HEK293T (cell line): ENCODE data around the gene NAV2.
A peak's percentile ranks its signal among the peaks of the same experiment; 100 is the strongest.

ENCODE experiments used
- CTCF ChIA-PET: fragments of 350-600 bp; formaldehyde crosslinking; extraction: SDS; loops from one replicate; lab custom pipeline; 2021; ENCODE audit warnings: antibody characterized with exemption, inconsistent platforms; lab: Yijun Ruan, JAX
- POLR2A ChIA-PET: fragments of 350-600 bp; formaldehyde crosslinking; extraction: SDS; loops from one replicate; lab custom pipeline; 2020; ENCODE audit warnings: antibody characterized with exemption, inconsistent platforms; lab: Yijun Ruan, JAX
- DNase-seq: peaks from one replicate; pipeline ENCODE4 v3.0.0; 2012; ENCODE audit warnings: mixed read lengths; ENCODE audit errors: extremely low spot score
- ARNT ChIP-seq: fragments of 450-650 bp; IDR thresholded peaks from 2 replicates; pipeline ENCODE4 v1.6.1; 2017; ENCODE audit warnings: mild to moderate bottlenecking
- BHLHE40 ChIP-seq: fragments of 450-650 bp; IDR thresholded peaks from 2 replicates; pipeline ENCODE4 v1.6.1; 2016; ENCODE audit warnings: mild to moderate bottlenecking, moderate library complexity, borderline replicate concordance
- CTBP1 ChIP-seq: fragments of 450-650 bp; IDR thresholded peaks from 2 replicates; pipeline ENCODE4 v1.6.1; 2016; ENCODE audit warnings: borderline replicate concordance
- ELF4 ChIP-seq: fragments of 450-650 bp; IDR thresholded peaks from 2 replicates; pipeline ENCODE4 v1.6.1; 2017; ENCODE audit warnings: antibody characterized with exemption
- FOXA1 ChIP-seq: fragments of 450-650 bp; IDR thresholded peaks from 2 replicates; pipeline ENCODE4 v1.6.1; 2016; ENCODE audit warnings: mild to moderate bottlenecking
- FOXK2 ChIP-seq: fragments of 450-650 bp; IDR thresholded peaks from 2 replicates; pipeline ENCODE4 v1.6.1; 2016; ENCODE audit warnings: mild to moderate bottlenecking
- FOXM1 ChIP-seq: fragments of 450-650 bp; IDR thresholded peaks from 2 replicates; pipeline ENCODE4 v1.6.1; 2017; ENCODE audit warnings: mild to moderate bottlenecking, borderline replicate concordance
- HDGF ChIP-seq: fragments of 450-650 bp; IDR thresholded peaks from 2 replicates; pipeline ENCODE4 v1.6.1; 2017; ENCODE audit warnings: antibody characterized with exemption, borderline replicate concordance
- L3MBTL2 ChIP-seq: fragments of 450-650 bp; conservative IDR thresholded peaks from 2 replicates; pipeline ENCODE4 v1.6.1; 2016; ENCODE audit warnings: mild to moderate bottlenecking
- LEF1 ChIP-seq: fragments of 450-650 bp; IDR thresholded peaks from 2 replicates; pipeline ENCODE4 v1.6.1; 2017; ENCODE audit warnings: mild to moderate bottlenecking, borderline replicate concordance
- NFRKB ChIP-seq: fragments of 450-650 bp; IDR thresholded peaks from 2 replicates; pipeline ENCODE4 v1.6.1; 2016; ENCODE audit warnings: mild to moderate bottlenecking, moderate library complexity
- SP1 ChIP-seq: fragments of 450-650 bp; IDR thresholded peaks from 2 replicates; pipeline ENCODE4 v1.6.1; 2017
- SUZ12 ChIP-seq: fragments of 450-650 bp; IDR thresholded peaks from 2 replicates; pipeline ENCODE4 v1.6.1; 2016; ENCODE audit warnings: mild to moderate bottlenecking
- TARDBP ChIP-seq: fragments of 450-650 bp; IDR thresholded peaks from 2 replicates; pipeline ENCODE4 v1.6.1; 2016
- ZNF384 ChIP-seq: fragments of 450-650 bp; IDR thresholded peaks from 2 replicates; pipeline ENCODE4 v1.6.1; 2016
- TF ChIP-seq, protein P1 (sequence below): fragments of 450-650 bp; IDR thresholded peaks from 2 replicates; pipeline ENCODE4 v1.6.1; 2016

The NAV2 gene

DNA sequence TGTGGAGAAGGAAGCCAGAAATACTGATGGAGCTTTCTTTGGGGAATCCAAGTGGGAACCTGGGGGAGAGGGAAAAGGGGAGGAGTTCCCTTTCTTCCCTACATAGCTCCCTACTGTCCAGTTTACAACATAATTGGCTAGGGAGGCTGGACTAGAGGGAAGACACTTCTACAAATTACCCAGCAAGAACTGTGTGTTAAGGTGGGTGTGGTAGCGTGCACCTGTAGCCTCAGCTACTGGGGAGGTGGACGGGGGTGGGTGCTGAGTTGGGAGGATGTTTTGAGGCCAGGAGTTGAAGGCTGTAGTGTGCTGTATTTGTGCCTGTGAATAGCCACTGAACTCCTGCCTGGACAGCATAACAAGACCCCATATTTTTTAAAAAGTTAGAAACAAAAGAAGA, 74.0 kb downstream of the NAV2 start:
- ChIA-PET CTCF (no interaction called here), POLR2A (no interaction called here)
- DNase-seq, result no peak
- no peak for TF ChIP-seq HDGF
- TF ChIP-seq, protein P1, sequence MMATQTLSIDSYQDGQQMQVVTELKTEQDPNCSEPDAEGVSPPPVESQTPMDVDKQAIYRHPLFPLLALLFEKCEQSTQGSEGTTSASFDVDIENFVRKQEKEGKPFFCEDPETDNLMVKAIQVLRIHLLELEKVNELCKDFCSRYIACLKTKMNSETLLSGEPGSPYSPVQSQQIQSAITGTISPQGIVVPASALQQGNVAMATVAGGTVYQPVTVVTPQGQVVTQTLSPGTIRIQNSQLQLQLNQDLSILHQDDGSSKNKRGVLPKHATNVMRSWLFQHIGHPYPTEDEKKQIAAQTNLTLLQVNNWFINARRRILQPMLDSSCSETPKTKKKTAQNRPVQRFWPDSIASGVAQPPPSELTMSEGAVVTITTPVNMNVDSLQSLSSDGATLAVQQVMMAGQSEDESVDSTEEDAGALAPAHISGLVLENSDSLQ, result no peak
- TF ChIP-seq NFRKB, result no peak

DNA sequence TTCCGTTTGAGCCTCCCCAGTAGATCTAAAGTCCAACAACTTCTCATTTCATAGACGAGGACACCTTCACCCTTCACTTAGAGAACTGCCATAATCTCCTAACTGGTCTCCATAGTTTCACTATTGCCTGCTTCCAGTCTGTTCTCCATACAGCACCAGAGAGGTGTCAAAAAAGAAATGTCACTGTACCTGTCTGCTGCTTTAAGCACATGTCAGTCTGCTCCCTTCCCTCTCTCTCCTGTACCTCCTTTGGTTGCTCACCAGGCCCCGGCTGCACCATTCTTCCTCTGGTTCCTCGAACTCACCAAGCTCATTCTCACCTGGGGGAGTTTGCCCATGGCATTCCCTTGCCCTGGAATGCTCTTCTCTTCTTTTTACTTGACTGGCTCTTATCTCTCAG, 75.8 kb downstream of the NAV2 start:
- CTCF ChIA-PET, result no interaction called here
- TF ChIP-seq ELF4 (no peak), ARNT (no peak), FOXK2 (no peak), L3MBTL2 (peak; percentile 39), FOXA1 (no peak), FOXM1 (no peak)
- DNase-seq, result no peak
- POLR2A ChIA-PET, result no interaction called here

DNA sequence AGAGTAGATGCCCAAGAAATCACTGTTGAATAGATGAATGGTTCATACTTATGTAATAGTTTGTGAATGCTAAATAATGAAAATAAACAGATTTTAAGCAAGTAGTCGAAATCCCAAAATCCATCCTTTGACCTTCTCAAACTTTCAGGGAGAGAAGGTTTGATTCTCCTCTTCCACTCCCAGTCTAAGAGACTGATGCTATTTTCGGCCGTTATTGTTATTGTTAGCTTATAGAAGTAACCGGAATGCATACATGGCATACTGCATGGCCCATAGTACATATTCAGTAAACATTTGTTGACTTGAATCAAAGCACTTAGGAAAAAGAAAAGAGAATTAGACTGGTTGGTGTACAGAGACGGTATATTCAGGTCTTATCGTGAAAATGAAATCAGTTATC, 76.6 kb downstream of the NAV2 start:
- POLR2A ChIA-PET, result no interaction called here
- CTCF ChIA-PET, result no interaction called here
- no peak for TF ChIP-seq CTBP1
- TF ChIP-seq BHLHE40, result no peak
- TF ChIP-seq FOXK2, result no peak
- TF ChIP-seq ZNF384, result no peak
- no peak for TF ChIP-seq SP1
- no peak for TF ChIP-seq TARDBP
- no peak for TF ChIP-seq HDGF
- TF ChIP-seq, protein P1, result no peak
- DNase-seq, result no peak

DNA sequence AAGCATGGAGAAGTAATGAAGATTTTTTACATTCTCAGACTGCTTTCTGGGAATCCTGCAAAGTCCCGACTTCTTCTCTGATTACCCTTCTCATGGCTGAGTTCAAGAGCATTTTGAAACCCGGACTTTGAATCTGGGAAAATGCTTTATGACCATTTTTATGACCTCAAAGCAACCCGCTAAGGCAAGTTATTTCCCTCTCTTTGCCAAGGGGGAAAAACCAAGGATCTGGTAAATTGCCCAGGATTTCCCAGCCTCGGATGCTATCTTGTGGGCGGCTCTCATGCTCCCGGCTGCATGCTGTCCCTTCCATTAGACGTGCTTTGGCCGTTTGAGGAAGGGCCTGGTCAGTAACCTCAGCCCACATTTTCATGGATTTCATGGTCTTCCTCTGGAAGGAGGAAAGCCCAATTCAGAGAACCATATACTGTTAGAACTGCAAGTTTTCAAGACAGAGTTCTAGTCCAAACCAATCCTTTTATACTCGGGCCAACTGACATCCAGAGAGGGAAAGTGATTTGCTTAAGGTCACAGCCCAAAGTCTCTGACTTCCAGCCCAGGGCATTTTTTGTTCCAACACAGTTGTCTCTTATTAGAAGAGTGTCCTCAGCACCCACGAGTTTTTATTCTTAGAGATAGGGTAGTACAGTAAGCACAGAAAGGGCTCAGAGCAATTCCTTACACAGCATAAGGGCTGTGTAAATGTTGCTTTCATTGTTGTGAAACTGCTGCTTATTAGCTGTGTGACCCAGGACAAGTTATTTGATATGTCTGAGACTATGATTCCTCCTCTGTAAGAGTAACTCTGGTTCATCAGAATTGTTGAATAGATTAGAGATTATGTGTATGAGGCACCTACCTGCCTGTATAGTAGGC, 77.4 kb downstream of the NAV2 start:
- no peak for DNase-seq
- ChIA-PET CTCF (no interaction called here), POLR2A (no interaction called here)
- TF ChIP-seq TARDBP, result no peak
- no peak for TF ChIP-seq HDGF
- no peak for TF ChIP-seq ELF4
- no peak for TF ChIP-seq CTBP1
- TF ChIP-seq SP1, result no peak
- no peak for TF ChIP-seq FOXM1
- TF ChIP-seq NFRKB, result no peak
- TF ChIP-seq ARNT, result no peak
- no peak for TF ChIP-seq ZNF384
- TF ChIP-seq FOXK2, result no peak
- no peak for TF ChIP-seq FOXA1
- TF ChIP-seq BHLHE40, result no peak
- TF ChIP-seq L3MBTL2, result no peak
- TF ChIP-seq SUZ12, result no peak
- TF ChIP-seq, protein P1, result no peak
- TF ChIP-seq LEF1, result no peak

DNA sequence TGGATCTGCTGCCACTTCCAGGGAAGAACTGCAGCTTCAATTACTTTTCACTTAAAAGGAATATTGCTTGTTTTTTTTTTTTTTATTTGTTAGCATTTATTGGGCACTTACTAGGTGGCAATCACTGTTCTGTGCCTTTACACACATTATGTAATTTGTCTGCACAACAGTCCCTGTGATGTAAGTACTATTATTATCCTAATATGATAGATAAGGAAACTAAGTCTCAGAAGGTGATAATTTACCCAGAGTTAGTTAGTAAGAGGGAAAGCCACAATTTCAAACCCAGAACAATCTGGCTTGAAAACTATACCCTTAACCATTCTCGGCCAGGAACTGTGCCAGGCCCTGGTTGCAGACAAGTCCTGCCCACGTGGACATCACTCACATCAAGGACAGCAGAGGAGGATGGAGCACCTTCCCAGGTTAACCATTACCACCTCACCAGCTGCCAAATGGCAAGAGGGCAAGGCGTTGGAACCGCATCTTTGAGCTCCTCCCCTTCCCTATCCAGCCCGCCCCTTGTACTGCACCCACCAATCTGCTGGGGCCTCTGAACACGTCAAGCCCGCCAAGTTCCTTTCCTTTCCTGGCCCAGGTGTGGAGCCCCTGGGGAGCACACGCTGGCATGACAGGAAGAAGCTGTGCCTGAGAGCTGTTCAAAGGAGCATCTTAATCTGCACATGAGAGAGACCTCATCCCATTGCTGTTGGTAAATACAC, 78.4 kb downstream of the NAV2 start:
- no peak for TF ChIP-seq ARNT
- TF ChIP-seq FOXA1, result no peak
- no peak for TF ChIP-seq SUZ12
- no peak for TF ChIP-seq FOXM1
- no peak for TF ChIP-seq CTBP1
- TF ChIP-seq SP1, result no peak
- no peak for TF ChIP-seq FOXK2
- no peak for TF ChIP-seq L3MBTL2
- TF ChIP-seq, protein P1, result no peak
- no peak for TF ChIP-seq TARDBP
- TF ChIP-seq BHLHE40, result no peak
- no peak for TF ChIP-seq NFRKB
- TF ChIP-seq ZNF384, result no peak
- no peak for TF ChIP-seq LEF1
- no peak for TF ChIP-seq ELF4
- TF ChIP-seq HDGF, result no peak
- DNase-seq, result no peak
- POLR2A ChIA-PET, result no interaction called here
- CTCF ChIA-PET, result no interaction called here

DNA sequence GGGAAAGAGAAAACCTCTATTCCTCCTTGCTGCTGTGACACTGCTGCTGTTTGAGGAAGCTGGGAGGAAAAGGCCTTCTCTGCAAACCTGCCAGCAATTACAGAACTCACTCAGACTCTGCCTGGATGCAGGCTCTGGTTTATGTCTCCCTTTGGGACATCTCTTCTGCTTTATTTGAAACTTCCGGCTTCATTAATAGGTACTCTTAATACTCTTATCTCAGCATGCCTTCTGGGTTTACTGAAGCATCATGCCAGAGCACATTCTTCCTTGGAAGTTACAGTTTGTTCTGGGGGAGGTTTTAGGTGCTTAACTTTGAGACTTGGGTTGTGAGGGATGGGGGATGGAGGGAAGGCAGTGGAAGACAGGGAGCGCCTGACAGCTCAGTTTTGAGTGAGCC, 79.9 kb downstream of the NAV2 start:
- TF ChIP-seq FOXA1 (no peak), TARDBP (no peak), CTBP1 (no peak), SP1 (no peak), SUZ12 (no peak), BHLHE40 (no peak), FOXK2 (no peak), HDGF (no peak), LEF1 (no peak), FOXM1 (no peak), ELF4 (no peak), ZNF384 (no peak), L3MBTL2 (no peak), NFRKB (no peak), ARNT (no peak)
- TF ChIP-seq, protein P1, result no peak
- CTCF ChIA-PET, result no interaction called here
- DNase-seq, result no peak
- POLR2A ChIA-PET, result no interaction called here
